Heart right ventricle (tissue), 16 donors: ENCODE measurements around the gene AGRP. TPM values are rescaled to one million over a fixed set of nuclear protein-coding genes. Genes with fewer than 3 reads are reported as not detected.
A peak's percentile ranks its signal among the peaks of the same experiment; 100 is the strongest.

Experiments used
- ATAC-seq, 8 donors: fragments of 200-7000 bp; cut with Tn5 transposase; one replicate each; pipeline ENCODE4 v1.9.1; 2020; ENCODE audit warnings: mild to moderate bottlenecking in 8 of 8, moderate library complexity in 8 of 8, moderate number of reproducible peaks in 1 of 8
- DNase-seq, 2 donors: peaks; one replicate each; pipeline ENCODE4 v3.0.0-alpha.2; 2020
- H3K27ac ChIP-seq, 10 donors: fragments of 200-600 bp; sonication (generic) in 2 of 10; one replicate each; pipeline versions ENCODE4 v1.5.0 to v1.8.0; 2020 to 2022; ENCODE audit warnings: mild to moderate bottlenecking in 3 of 10
- H3K27me3 ChIP-seq, 7 donors: fragments of 200-600 bp; one replicate each; pipeline ENCODE4 v1.8.0; 2021 to 2022; ENCODE audit warnings: mild to moderate bottlenecking in 2 of 7
- H3K36me3 ChIP-seq, 9 donors: fragments of 200-600 bp; sonication (generic) in 1 of 9; one replicate each; pipeline versions ENCODE4 v1.5.0 to v1.8.0; 2020 to 2022; ENCODE audit warnings: mild to moderate bottlenecking in 2 of 9
- H3K4me1 ChIP-seq, 9 donors: fragments of 200-600 bp; sonication (generic) in 1 of 9; one replicate each; pipeline versions ENCODE4 v1.5.0 to v1.8.0; 2020 to 2022; ENCODE audit warnings: mild to moderate bottlenecking in 4 of 9
- H3K4me3 ChIP-seq, 10 donors: fragments of 200-600 bp; sonication (generic) in 2 of 10; one replicate each; pipeline versions ENCODE4 v1.5.0 to v1.8.0; 2020 to 2022; ENCODE audit warnings: mild to moderate bottlenecking in 7 of 10, moderate library complexity in 2 of 10
- H3K9me3 ChIP-seq, 11 donors: fragments of 200-600 bp in 10 of 11; sonication (generic) in 2 of 11; one replicate each; pipeline versions ENCODE4 v1.5.0 to v1.8.0; 2013 to 2022; ENCODE audit warnings: mild to moderate bottlenecking in 2 of 11, control low read depth in 1 of 11, moderate library complexity in 1 of 11
- whole genome bisulfite sequencing, 2 donors: extraction: QIAGEN DNeasy Blood & Tissue Kit; methylation state at CpG; one replicate each; pipeline ENCODE4 v1.1.7; 2013; ENCODE audit warnings: inconsistent platforms in 1 of 2; 5-methylcytosine and 5-hydroxymethylcytosine counted together
- intact Hi-C, 10 donors: fragments of 100-400 bp; cut with DNase I; formaldehyde crosslinking; loops; one replicate each; pipeline versions ENCODE4 v1.11.1 to v1.14.2; 2022
- polyA plus RNA-seq, 2 donors: library from polyadenylated mRNA; stranded (reverse); fragments of 200-250 nt; gene quantifications; one replicate each; pipeline ENCODE4 v1.2.3, GENCODE V29; 2013
- total RNA-seq, 10 donors: library from RNA; stranded (reverse); fragmentation: NEBNext Ultra II Directional in 3 of 10; extraction: Animal tissue kit (Norgen Biotek cat#: 25700) in 3 of 10; gene quantifications; one replicate each; pipeline versions ENCODE4 v1.2.1 to v1.2.4, GENCODE V29; 2021 to 2023
- TF ChIP-seq, protein P1 (sequence below), 9 donors: fragments of 200-600 bp; sonication (generic) in 2 of 9; IDR thresholded peaks; one replicate each; pipeline versions ENCODE4 v1.5.0 to v1.8.0; 2021 to 2022; ENCODE audit warnings: antibody characterized with exemption in 9 of 9, mild to moderate bottlenecking in 5 of 9, moderate library complexity in 1 of 9
- donor health status: Arrhythmogenic right ventricular cardiomyopathy.
- donor health status: ischemic (EF 13 %, LVEDD 7.1; RV severe dilation, severe dysfunction).
- donor health status: healthy with polysubstance abuse.
- donor health status: DM: no; HTN: yes; CAD: no.
- donor health status: DM: no; HTN: no; CAD: no.
- donor health status: ischemic (EF 25% LVEDD 6.9; RV normal size, moderate dysfunction).
- donor health status: ischemic (EF 25% LVEDD 5.7; RV mildly dilated, moderate dysfunction).
- donor health status: healthy.
- donor health status: DM: yes; HTN: yes; CAD: no.
- donor health status: Ischemic cardiomyopathy.
- donor health status: ischemic (EF 35%, LVEDD 5.7; RV mildly dilated, moderate dysfunction).
- donor health status: nonischemic (EF 11% LVEDD 7.7; RV severe dilation, severe dysfunction).
- donor health status: DM: yes; HTN: yes; CAD: no.
- donor health status: PGD.
- donor health status: ischemic (EF 29% LVEDD 5.4; RV normal size, mild dysfunction).
- donor health status: nonischemic (EF 23%, LVEDD 6.1; RV moderate dilation, normal function).

Gene AGRP
- total and polyA plus RNA-seq, 12 donors = 0.10 TPM; not detected in 11

DNA sequence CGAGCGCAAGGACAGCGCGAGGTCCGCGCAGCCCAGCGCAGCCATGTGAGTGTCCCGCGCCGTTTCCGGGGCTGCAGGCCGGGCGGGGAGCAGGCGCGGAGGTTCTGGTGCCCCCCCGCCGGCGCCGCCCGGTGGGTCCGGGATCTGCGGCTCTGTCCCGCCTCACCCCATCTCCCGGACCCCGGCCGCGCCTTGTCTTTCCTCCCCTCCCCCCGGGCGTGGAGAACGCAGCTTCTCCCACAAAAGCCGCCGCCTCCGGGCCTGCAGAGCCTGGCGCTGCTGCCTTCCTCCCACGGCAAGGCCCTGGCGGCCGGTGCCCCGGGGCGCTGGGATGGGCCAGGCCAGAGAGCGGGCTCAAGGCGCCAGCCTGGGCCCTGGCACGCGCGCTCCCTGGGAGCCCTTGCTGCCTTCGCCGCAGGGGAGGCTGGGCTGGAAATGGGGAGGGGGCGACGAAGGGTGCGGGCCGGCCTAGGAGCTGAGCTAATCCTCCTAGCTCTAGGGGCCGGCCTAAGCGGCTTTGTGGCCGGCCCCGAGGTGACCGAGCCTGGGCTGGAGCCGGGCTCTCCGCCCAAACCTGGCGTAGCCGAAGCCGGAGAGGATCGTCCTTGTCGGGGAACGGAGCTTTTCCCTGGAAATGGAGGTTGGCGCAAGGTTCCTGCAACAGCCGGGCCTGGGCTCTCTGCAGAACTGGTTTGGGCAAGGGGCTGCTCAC lies 45.7 kb upstream of the AGRP start:
- intact Hi-C loops = loop anchor here in 3 of 10 donors (10.0 kb wide), 2 partner anchors 316 to 406 kb away; partner anchors contain the start of genes CTRL (in 3 of the 3), PSMB10 (in 3 of the 3), CENPT (in 1 of the 3) and NUTF2 (in 1 of the 3)
- WGBS, 2 donors = 0% methylated on average over 42 to 65 of the region's 65 CpGs
- TF ChIP-seq, protein P1, sequence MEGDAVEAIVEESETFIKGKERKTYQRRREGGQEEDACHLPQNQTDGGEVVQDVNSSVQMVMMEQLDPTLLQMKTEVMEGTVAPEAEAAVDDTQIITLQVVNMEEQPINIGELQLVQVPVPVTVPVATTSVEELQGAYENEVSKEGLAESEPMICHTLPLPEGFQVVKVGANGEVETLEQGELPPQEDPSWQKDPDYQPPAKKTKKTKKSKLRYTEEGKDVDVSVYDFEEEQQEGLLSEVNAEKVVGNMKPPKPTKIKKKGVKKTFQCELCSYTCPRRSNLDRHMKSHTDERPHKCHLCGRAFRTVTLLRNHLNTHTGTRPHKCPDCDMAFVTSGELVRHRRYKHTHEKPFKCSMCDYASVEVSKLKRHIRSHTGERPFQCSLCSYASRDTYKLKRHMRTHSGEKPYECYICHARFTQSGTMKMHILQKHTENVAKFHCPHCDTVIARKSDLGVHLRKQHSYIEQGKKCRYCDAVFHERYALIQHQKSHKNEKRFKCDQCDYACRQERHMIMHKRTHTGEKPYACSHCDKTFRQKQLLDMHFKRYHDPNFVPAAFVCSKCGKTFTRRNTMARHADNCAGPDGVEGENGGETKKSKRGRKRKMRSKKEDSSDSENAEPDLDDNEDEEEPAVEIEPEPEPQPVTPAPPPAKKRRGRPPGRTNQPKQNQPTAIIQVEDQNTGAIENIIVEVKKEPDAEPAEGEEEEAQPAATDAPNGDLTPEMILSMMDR (IDR thresholded peaks at IDR 0.05) = no peak
- Histone ChIP-seq H3K27ac (peak overlapping the region; percentile 94 to 100 (median 98)), H3K4me1 (peaks cover 13 to 74% (median 49%) of the 10 kb centered on the region in 9 donors), H3K36me3 (peaks cover 0 to 5% (median 0%) of the 10 kb centered on the region in 9 donors), H3K4me3 (peak overlapping the region; percentile 77 to 99 (median 95)), H3K27me3 (no peaks in the 10 kb centered on the region), H3K9me3 (no peaks in the 10 kb centered on the region)
- DNase-seq = peak; percentile 53 to 58
- peak; percentile 13 to 45 (median 18) for ATAC-seq

DNA sequence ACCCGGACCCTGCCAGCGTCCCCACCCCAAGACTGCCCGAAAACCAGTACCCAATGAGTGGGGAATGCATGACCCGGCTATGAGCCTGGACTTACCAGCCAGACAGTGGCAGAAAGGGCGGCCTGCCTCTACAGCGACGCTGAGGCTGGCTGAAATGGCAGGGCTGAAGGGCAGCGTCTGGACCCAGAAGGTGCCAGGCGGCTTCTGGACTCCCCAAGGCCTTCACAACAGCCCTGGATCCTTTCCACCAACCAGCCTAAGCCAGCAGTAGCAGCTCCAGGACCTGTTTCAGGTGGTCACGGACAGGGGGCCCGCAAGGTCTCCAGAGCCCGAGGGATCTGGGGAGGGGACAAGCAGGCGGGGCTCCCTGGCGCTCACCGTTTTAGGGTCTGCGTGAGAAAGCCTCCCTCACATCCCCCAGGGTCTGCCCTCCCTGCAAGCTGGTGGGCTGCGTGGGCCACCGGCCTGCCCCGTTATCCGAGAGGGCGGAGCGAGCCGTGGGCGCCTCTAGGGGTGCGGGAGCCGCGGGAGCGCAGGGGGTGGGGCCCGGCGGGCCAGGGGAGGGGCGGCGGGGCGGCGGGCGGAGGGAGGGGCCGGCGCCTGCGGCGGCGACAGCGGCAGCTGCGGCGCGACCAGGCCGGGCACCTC lies 45.0 kb upstream of the AGRP start, which contains the start of gene RIPOR1:
Gene RIPOR1 (plus strand): TSS at position 608 of the 648 bp plus-strand sequence. CDS start 9,618 bp downstream, outside the sequence.
- DNase-seq = peak; percentile 74 to 81
- TF ChIP-seq, protein P1 (IDR thresholded peaks at IDR 0.05) = peak in 3 of 9 donors; percentile 11 to 23 (median 14)
- WGBS, 2 donors = 13 to 14% methylated on average over 41 to 45 of the region's 45 CpGs
- peaks cover 11 to 67% (median 43%) of the 10 kb centered on the region in 9 donors for H3K4me1 ChIP-seq
- H3K27me3 ChIP-seq = no peaks in the 10 kb centered on the region
- no peaks in the 10 kb centered on the region for H3K9me3 ChIP-seq
- H3K36me3 ChIP-seq = peaks cover 0 to 5% (median 0%) of the 10 kb centered on the region in 9 donors
- H3K4me3 ChIP-seq = peak within 1 kb of the TSS; percentile 77 to 99 (median 95)
- intact Hi-C loops = loop anchor here in 3 of 10 donors (10.0 kb wide), 2 partner anchors 316 to 406 kb away; partner anchors contain the start of genes CTRL (in 3 of the 3), PSMB10 (in 3 of the 3), CENPT (in 1 of the 3) and NUTF2 (in 1 of the 3)
- peak; percentile 49 to 68 (median 60) for ATAC-seq
- H3K27ac ChIP-seq = peak within 1 kb of the TSS; percentile 94 to 100 (median 98)

DNA sequence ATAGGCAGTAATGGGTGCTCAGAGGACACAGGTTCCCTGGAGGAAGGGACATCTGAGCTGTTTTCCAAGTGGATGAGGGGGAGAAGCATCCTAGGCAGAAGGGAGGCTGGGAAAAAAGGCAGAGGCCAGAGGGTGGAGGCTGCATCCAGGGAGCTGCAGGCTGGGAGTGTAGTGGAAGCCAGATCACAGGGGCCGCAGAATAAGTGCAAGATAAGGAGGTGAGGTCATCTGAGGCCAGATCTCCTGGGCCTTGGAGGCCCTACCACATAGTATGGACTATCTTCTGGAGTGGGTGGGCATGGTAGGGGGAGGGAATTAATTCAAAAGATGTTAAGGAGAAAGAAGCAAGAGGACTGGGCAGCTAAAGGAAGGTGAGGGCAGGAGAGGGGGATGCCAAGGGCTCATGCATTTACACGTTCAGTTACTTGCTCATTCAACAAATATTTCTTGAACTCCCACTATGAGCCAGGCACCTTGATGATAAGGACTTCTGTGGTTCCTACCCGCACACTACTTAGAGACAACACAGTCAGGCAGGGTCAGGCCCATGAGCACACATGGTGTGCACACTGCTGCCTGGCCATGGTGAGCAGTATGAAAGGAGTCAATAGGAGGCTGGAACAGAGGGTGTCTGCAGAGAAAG lies 42.9 kb upstream of the AGRP start:
- Histone ChIP-seq H3K27me3 (no peaks in the 10 kb centered on the region), H3K4me1 (peaks cover 8 to 52% (median 30%) of the 10 kb centered on the region in 9 donors), H3K36me3 (no peaks in the 10 kb centered on the region), H3K9me3 (no peaks in the 10 kb centered on the region), H3K27ac (no peak overlapping the region), H3K4me3 (no peak overlapping the region)
- WGBS, 2 donors = 68 to 73% methylated on average over 3 of the region's 3 CpGs
- intact Hi-C loops = loop anchor here in 3 of 10 donors (10.0 kb wide), 2 partner anchors 319 to 409 kb away; partner anchors contain the start of genes CTRL (in 3 of the 3), PSMB10 (in 3 of the 3), CENPT (in 1 of the 3) and NUTF2 (in 1 of the 3)
- ATAC-seq = no peak
- DNase-seq = no peak
- TF ChIP-seq, protein P1 (IDR thresholded peaks at IDR 0.05) = no peak
